Left ventricle myocardium superior (tissue), 1 donor: ENCODE results near the gene BMP10. TPM values are rescaled to one million over a fixed set of nuclear protein-coding genes. Genes with fewer than 3 reads are reported as not detected.

Source experiments
- ATAC-seq: fragments of 200-7000 bp; cut with Tn5 transposase; one replicate; pipeline ENCODE4 v1.9.1; 2020; ENCODE audit warnings: mild to moderate bottlenecking, moderate library complexity
- DNase-seq: peaks from one replicate; pipeline ENCODE4 v3.0.0-alpha.2; 2020
- intact Hi-C: fragments of 100-400 bp; cut with micrococcal nuclease; formaldehyde crosslinking; loops from one replicate; pipeline ENCODE4 v1.11.0; 2022
- long read RNA-seq: library from polyadenylated mRNA; unstranded; transcript quantifications from one replicate; pipeline ENCODE4 v2.0.0, GENCODE V29; 2021
- total RNA-seq: library from RNA; stranded (reverse); fragmentation: NEBNext Ultra II Directional; extraction: Animal tissue kit (Norgen Biotek cat#: 25700); gene quantifications from one replicate; pipeline ENCODE4 v1.2.1, GENCODE V29; 2021
- donor health status: DM: no; HTN: yes; CAD: no; lungs with severe emphysema.

The BMP10 gene
- total RNA-seq: 0.25 TPM
- long read RNA-seq: 0 reads

- intact Hi-C loops: no loop called here
- ATAC-seq: no peak
- DNase-seq: no peak
These were observed at the start of gene BMP10 for GRCh38 chr2:68871159-68871764. TSS of gene BMP10 (minus strand) at chr2:68871397. CDS start at chr2:68871358, 39 bp downstream.

- intact Hi-C loops: loop anchor here (10.0 kb wide), 1 partner anchor 436 kb away; no protein-coding TSS in a partner anchor
- no peak for DNase-seq
- no peak for ATAC-seq
These were observed 49.4 kb upstream of the BMP10 start for GRCh38 chr2:68920481-68921170.

GRCh38 chr2:68918497-68918896 is 47.3 kb upstream of the BMP10 start:
- no peak for DNase-seq
- ATAC-seq: no peak
- intact Hi-C loops: loop anchor here (10.0 kb wide), 1 partner anchor 214 kb away; no protein-coding TSS in a partner anchor

- intact Hi-C loops: loop anchor here (10.0 kb wide), 1 partner anchor 212 kb away; no protein-coding TSS in a partner anchor
- no peak for DNase-seq
- ATAC-seq: no peak
These were observed 46.0 kb upstream of the BMP10 start for GRCh38 chr2:68917034-68917718.

GRCh38 chr2:68916226-68916625 is 45.0 kb upstream of the BMP10 start:
- ATAC-seq: peak; percentile 63
- intact Hi-C loops: loop anchor here (10.0 kb wide), 1 partner anchor 211 kb away; no protein-coding TSS in a partner anchor
- no peak for DNase-seq

GRCh38 chr2:68915393-68915792 is 44.2 kb upstream of the BMP10 start:
- intact Hi-C loops: loop anchor here (10.0 kb wide), 1 partner anchor 211 kb away; no protein-coding TSS in a partner anchor

GRCh38 chr2:68913359-68913758 is 42.2 kb upstream of the BMP10 start:
- intact Hi-C loops: loop anchor here (5.0 to 10.0 kb wide), 2 partner anchors 161 to 209 kb away; no protein-coding TSS in a partner anchor
- ATAC-seq (no peak), DNase-seq (no peak)

More at GRCh38 chr2:68915393-68915792, 44.2 kb upstream of the BMP10 start:
- no peak for DNase-seq
- ATAC-seq: no peak

GRCh38 chr2:68912732-68913131 is 41.5 kb upstream of the BMP10 start:
- intact Hi-C loops: loop anchor here (5.0 to 10.0 kb wide), 2 partner anchors 160 to 208 kb away; no protein-coding TSS in a partner anchor
- no peak for ATAC-seq
- DNase-seq: no peak

- no peak for ATAC-seq
- DNase-seq: no peak
- intact Hi-C loops: loop anchor here (5.0 to 10.0 kb wide), 2 partner anchors 160 to 207 kb away; no protein-coding TSS in a partner anchor
These were observed 40.9 kb upstream of the BMP10 start for GRCh38 chr2:68912111-68912510.

GRCh38 chr2:68911709-68912108 is 40.5 kb upstream of the BMP10 start:
- no peak for DNase-seq
- intact Hi-C loops: loop anchor here (5.0 to 10.0 kb wide), 2 partner anchors 159 to 207 kb away; no protein-coding TSS in a partner anchor
- ATAC-seq: no peak

GRCh38 chr2:68911246-68911645 is 40.0 kb upstream of the BMP10 start:
- no peak for DNase-seq
- ATAC-seq: no peak
- intact Hi-C loops: loop anchor here (5.0 to 10.0 kb wide), 2 partner anchors 159 to 206 kb away; no protein-coding TSS in a partner anchor

- ATAC-seq (peak; percentile 61), DNase-seq (peak; percentile 58)
- intact Hi-C loops: loop anchor here (5.0 to 10.0 kb wide), 2 partner anchors 158 to 205 kb away; no protein-coding TSS in a partner anchor
These were observed 38.8 kb upstream of the BMP10 start for GRCh38 chr2:68909793-68910674.

GRCh38 chr2:68908392-68908970 is 37.3 kb upstream of the BMP10 start:
- ATAC-seq: peak; percentile 77
- intact Hi-C loops: no loop called here
- peak; percentile 71 for DNase-seq

- intact Hi-C loops: no loop called here
- no peak for ATAC-seq
These were observed 36.7 kb upstream of the BMP10 start for GRCh38 chr2:68907920-68908253.

GRCh38 chr2:68907232-68907919 is 36.2 kb upstream of the BMP10 start:
- intact Hi-C loops: no loop called here
- ATAC-seq (no peak), DNase-seq (no peak)

More at GRCh38 chr2:68907920-68908253, 36.7 kb upstream of the BMP10 start:
- no peak for DNase-seq

- ATAC-seq (no peak), DNase-seq (no peak)
- intact Hi-C loops: no loop called here
These were observed 35.5 kb upstream of the BMP10 start for GRCh38 chr2:68906716-68907115.

- intact Hi-C loops: no loop called here
- ATAC-seq: no peak
- no peak for DNase-seq
These were observed 33.9 kb upstream of the BMP10 start for GRCh38 chr2:68905116-68905515.

- no peak for ATAC-seq
- no peak for DNase-seq
- intact Hi-C loops: no loop called here
These were observed 30.4 kb upstream of the BMP10 start for GRCh38 chr2:68901561-68901960.
